22Rv1 (cell line): ENCODE data around the gene GABRG2.
"Not testable (repeated sequence)": the region's sequence is repeated elsewhere in the genome, so short reads cannot be mapped to it uniquely, and the experiment has no call there.

Experiments
- H3K27ac ChIP-seq: fragments of 450-650 bp; 2 replicates; pipeline ENCODE4 v1.5.1; 2017
- ZFX ChIP-seq: fragments of 450-650 bp; IDR thresholded peaks from 2 replicates; pipeline ENCODE4 v1.6.1; 2017; ENCODE audit warnings: antibody characterized with exemption, borderline replicate concordance
- TF ChIP-seq, protein P1 (sequence below): fragments of 450-650 bp; IDR thresholded peaks from 2 replicates; pipeline ENCODE4 v1.5.1; 2017; ENCODE audit warnings: mild to moderate bottlenecking

The GABRG2 gene

DNA sequence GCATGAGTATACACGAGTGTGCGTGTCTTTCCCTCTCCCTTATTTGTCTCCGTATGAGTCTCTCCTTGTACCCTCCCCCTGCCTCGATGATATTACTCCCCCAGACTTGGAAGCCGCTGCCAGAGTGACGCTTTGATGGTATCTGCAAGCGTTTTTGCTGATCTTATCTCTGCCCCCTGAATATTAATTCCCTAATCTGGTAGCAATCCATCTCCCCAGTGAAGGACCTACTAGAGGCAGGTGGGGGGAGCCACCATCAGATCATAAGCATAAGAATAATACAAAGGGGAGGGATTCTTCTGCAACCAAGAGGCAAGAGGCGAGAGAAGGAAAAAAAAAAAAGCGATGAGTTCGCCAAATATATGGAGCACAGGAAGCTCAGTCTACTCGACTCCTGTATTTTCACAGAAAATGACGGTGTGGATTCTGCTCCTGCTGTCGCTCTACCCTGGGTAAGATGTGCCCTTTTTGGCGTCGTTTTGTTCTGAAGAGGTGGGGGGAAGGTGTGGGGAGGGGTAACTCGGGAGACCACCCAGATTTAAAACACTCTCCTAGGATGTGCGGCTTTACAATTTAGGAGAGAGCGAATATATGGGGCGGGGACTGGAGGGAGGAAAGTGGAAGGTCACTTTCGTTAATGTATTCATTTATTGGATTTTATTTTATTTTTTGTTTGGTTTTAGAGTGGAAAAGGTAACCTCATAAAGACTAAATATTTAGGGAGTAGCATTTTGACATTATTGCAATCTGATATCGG lies at the start of gene GABRG2:
Gene GABRG2 (plus strand): TSS at position 119 of the 757 bp plus-strand sequence. CDS start 227 bp downstream, at position 346.
- TF ChIP-seq, protein P1, sequence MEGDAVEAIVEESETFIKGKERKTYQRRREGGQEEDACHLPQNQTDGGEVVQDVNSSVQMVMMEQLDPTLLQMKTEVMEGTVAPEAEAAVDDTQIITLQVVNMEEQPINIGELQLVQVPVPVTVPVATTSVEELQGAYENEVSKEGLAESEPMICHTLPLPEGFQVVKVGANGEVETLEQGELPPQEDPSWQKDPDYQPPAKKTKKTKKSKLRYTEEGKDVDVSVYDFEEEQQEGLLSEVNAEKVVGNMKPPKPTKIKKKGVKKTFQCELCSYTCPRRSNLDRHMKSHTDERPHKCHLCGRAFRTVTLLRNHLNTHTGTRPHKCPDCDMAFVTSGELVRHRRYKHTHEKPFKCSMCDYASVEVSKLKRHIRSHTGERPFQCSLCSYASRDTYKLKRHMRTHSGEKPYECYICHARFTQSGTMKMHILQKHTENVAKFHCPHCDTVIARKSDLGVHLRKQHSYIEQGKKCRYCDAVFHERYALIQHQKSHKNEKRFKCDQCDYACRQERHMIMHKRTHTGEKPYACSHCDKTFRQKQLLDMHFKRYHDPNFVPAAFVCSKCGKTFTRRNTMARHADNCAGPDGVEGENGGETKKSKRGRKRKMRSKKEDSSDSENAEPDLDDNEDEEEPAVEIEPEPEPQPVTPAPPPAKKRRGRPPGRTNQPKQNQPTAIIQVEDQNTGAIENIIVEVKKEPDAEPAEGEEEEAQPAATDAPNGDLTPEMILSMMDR = no peak
- TF ChIP-seq ZFX = no peak

DNA sequence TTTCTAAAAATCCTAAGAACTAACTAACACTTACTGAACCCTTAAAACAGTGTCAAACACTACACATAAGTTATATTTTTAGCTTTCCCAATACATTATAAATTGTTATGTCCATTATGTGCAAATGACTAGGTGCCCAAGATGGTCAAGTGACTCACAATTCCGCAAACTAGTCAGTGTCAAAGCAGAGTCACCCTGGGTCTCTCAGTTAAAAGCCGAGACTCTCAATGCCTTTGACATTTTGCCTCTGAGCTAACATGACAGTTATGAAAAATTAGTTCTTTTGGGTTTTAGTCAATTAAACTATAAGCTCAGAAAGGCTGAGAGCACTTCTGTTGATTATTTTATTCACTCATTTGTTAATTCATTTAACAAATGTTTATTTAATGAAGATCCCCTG lies 42.3 kb upstream of the GABRG2 start:
- TF ChIP-seq, protein P1 = no peak
- TF ChIP-seq ZFX = no peak
- H3K27ac ChIP-seq = no peak overlapping the region

More for the DNA sequence above, at the start of gene GABRG2:
- no peak within 1 kb of the TSS for H3K27ac ChIP-seq

DNA sequence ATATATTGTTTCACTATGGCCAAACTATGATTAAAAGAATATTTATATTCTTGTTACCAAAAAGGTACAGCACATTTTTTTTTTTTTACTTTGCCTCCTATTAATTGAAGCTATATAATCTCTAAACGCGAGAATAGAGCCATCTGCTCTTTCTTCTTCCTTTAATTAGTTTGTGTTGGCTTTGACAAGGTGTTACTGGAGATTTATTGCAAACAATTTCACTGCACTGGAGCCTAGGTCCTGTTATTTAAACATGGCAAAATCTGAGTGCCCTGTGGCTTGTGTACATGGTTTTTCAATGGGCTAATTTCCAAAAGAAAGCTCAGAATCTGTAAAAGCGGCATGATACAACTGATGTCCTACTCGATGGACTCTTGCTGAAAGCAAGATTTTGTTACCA lies 40.8 kb upstream of the GABRG2 start:
- H3K27ac ChIP-seq = no peak overlapping the region
- TF ChIP-seq ZFX = no peak
- TF ChIP-seq, protein P1 = no peak

DNA sequence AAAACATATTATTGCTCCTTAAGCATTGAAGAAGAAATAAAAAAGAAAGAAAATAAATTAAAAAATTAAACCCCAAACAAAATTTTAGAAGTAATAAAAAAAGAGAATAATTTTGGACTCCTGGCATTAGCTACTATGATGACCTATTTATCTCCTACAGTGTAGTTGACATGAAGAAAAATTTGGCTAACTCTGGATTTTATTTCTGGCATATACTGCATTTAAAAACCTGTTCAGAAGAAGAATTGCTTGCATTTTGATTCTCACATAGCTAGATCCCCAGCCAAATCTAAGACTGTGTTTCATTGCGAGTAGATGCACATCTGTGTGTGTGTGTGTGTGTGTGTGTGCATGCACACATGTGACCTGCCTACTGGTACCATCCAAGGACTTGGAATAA lies 30.1 kb upstream of the GABRG2 start:
- no peak overlapping the region for H3K27ac ChIP-seq
- TF ChIP-seq ZFX = no peak
- TF ChIP-seq, protein P1 = no peak

DNA sequence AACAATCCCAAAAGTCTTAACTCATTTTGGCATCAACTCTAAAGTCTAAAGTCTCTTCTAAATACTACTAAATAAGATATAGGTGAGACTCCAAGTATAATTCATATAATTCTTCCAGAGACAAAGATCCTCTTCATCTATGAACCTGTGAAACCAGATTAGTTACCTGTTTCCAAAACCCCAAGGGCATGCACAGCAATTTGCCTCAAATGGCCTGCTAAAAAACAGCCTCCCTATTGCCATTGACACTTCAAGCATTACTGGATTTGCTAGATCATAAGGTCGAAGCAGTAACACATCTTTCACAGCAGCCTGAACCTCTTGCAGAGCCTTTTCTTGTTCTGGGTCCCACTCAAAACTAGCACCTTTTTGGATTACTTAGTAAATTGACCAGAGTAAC lies 20.3 kb upstream of the GABRG2 start:
- TF ChIP-seq, protein P1 = no peak
- no peak for TF ChIP-seq ZFX
- no peak overlapping the region for H3K27ac ChIP-seq

DNA sequence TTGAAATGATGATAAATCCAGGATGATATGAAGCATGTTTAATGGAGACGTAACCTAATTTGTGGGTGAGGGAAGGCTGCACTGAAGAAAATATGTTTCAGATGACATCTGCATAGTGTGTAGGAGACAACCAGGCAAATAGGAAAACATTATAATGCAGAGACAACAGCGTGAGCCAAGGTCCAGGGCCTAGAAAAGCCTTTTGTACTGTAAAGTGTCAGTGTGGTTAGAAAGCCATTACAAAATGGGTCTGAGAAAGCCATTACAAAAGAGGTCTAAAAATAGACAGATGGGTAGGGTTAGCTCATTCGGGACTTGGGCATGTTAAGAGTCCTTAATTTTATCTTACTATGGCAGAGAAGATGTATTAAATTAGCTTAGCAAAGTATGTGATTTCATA lies 14.9 kb upstream of the GABRG2 start:
- no peak overlapping the region for H3K27ac ChIP-seq
- TF ChIP-seq ZFX = no peak
- TF ChIP-seq, protein P1 = no peak

DNA sequence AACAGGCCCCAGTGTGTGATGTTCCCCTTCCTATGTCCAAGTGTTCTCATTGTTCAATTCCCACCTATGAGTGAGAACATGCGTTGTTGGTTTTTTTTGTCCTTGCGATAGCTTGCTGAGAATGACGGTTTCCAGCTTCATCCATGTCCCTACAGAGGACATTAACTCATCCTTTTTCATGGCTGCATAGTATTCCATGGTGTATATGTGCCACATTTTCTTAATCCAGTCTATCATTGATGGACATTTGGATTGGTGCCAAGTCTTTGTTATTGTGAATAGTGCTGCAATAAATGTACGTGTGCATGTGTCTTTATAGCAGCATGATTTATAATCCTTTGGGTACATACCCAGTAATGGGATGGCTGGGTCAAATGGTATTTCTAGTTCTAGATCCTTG lies 12.5 kb upstream of the GABRG2 start:
- not testable (repeated sequence) for H3K27ac ChIP-seq

DNA sequence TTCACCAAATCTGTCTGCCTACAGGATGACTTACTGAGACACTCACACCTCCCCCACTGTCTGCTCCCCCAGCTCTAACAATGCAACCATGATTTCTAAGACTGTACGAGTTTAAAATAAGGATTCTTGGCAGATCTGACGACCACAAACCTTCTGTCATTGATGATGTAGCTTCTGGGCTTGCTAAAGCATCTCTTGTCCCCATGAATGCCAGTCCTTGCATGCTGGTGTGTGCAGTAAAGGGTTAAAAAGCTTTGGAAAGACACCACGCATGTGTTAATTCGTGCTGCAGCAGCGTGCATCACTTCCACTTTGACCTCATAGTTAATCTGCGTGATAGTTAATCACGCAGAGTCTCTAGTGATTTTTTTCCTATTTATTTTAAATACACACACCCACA lies 411 bp upstream of the GABRG2 start:
- TF ChIP-seq ZFX = no peak
- TF ChIP-seq, protein P1 = no peak
- H3K27ac ChIP-seq = no peak overlapping the region
